OCI-LY1 (cell line): ENCODE measurements around the gene GAB4.

Experiments
- EZH2 ChIP-seq: fragments of 200-600 bp; sonication (generic), shearing (Covaris generic); IDR thresholded peaks from 2 replicates; pipeline ENCODE4 v1.8.0; 2017; ENCODE audit warnings: borderline replicate concordance, mixed run types, mild to moderate bottlenecking, antibody characterized with exemption, low read length, moderate library complexity, mixed read lengths
- TF ChIP-seq, protein P1 (sequence below): fragments of 200-600 bp; sonication (generic), shearing (Covaris generic); IDR thresholded peaks from 2 replicates; pipeline ENCODE4 v1.5.1; 2017; ENCODE audit warnings: mild to moderate bottlenecking, antibody characterized with exemption, low read length, moderate library complexity, mixed read lengths

DNA sequence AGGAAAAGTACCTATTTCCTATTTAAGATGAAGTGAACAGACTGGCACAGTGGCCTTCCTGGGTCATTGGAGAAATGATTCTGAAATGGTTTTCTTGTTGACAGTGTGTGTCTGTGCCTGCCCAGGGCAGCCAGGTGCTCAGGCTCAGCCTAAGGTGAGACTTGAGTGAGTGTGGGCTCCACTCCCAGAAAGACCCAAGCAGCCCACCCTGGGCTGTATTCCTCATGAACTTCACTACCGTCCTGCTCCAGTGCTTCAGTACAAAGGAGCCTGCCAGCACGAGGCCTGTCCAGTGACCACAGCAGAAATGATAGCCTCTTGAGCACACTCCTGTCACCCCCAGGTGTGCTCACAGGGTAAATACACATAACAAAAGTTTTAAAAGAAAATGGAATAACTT, 49.5 kb downstream of the GAB4 start:
- TF ChIP-seq, protein P1, sequence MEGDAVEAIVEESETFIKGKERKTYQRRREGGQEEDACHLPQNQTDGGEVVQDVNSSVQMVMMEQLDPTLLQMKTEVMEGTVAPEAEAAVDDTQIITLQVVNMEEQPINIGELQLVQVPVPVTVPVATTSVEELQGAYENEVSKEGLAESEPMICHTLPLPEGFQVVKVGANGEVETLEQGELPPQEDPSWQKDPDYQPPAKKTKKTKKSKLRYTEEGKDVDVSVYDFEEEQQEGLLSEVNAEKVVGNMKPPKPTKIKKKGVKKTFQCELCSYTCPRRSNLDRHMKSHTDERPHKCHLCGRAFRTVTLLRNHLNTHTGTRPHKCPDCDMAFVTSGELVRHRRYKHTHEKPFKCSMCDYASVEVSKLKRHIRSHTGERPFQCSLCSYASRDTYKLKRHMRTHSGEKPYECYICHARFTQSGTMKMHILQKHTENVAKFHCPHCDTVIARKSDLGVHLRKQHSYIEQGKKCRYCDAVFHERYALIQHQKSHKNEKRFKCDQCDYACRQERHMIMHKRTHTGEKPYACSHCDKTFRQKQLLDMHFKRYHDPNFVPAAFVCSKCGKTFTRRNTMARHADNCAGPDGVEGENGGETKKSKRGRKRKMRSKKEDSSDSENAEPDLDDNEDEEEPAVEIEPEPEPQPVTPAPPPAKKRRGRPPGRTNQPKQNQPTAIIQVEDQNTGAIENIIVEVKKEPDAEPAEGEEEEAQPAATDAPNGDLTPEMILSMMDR: no peak
- no peak for TF ChIP-seq EZH2
